Lung (tissue), 12 donors: ENCODE results near the gene CARD14. TPM values are rescaled to one million over a fixed set of nuclear protein-coding genes. Genes with fewer than 3 reads are reported as not detected.
"Not testable (repeated sequence)": the region's sequence is repeated elsewhere in the genome, so short reads cannot be mapped to it uniquely, and the experiment has no call there.

Experiments
- ATAC-seq: fragments of 200-7000 bp; cut with Tn5 transposase; one replicate; pipeline ENCODE4 v1.9.1; 2020; ENCODE audit warnings: moderate number of reproducible peaks; ENCODE audit not compliant: insufficient read depth, low FRiP score
- DNase-seq, 3 donors: peaks; one replicate each; pipeline ENCODE4 v3.0.0-alpha.2; 2013 to 2017
- H3K27ac ChIP-seq, 2 donors: one replicate each; pipeline ENCODE4 v1.5.1; 2013; ENCODE audit warnings: mild to moderate bottlenecking in 2 of 2, moderate library complexity in 2 of 2, control low read depth in 1 of 2, inconsistent platforms in 1 of 2, low read depth in 1 of 2, low read length in 1 of 2
- H3K27me3 ChIP-seq, 3 donors: one replicate each; pipeline ENCODE4 v1.5.1; 2013; ENCODE audit warnings: low read length in 2 of 3; ENCODE audit not compliant: control insufficient read depth in 3 of 3, insufficient read depth in 3 of 3
- H3K36me3 ChIP-seq, 4 donors: one replicate each; pipeline ENCODE4 v1.5.1; 2013; ENCODE audit warnings: low read length in 4 of 4, mild to moderate bottlenecking in 1 of 4, moderate library complexity in 1 of 4; ENCODE audit not compliant: control insufficient read depth in 4 of 4, insufficient read depth in 4 of 4
- H3K4me1 ChIP-seq, 5 donors: one replicate each; pipeline ENCODE4 v1.5.1; 2013; ENCODE audit warnings: low read length in 5 of 5, mild to moderate bottlenecking in 2 of 5, moderate library complexity in 1 of 5; ENCODE audit not compliant: control insufficient read depth in 5 of 5, insufficient read depth in 5 of 5
- H3K4me3 ChIP-seq: one replicate; pipeline ENCODE4 v1.5.1; 2013; ENCODE audit warnings: mild to moderate bottlenecking, control low read depth, moderate library complexity
- H3K9ac ChIP-seq, 2 donors: one replicate each; pipeline ENCODE4 v1.5.1; 2013; ENCODE audit warnings: low read length in 2 of 2, control low read depth in 1 of 2; ENCODE audit not compliant: insufficient read depth in 1 of 2
- H3K9me3 ChIP-seq, 4 donors: one replicate each; pipeline ENCODE4 v1.5.1; 2013; ENCODE audit warnings: low read length in 3 of 4, mild to moderate bottlenecking in 1 of 4, moderate library complexity in 1 of 4; ENCODE audit not compliant: control insufficient read depth in 4 of 4, insufficient read depth in 3 of 4
- CTCF ChIP-seq: IDR thresholded peaks from 2 replicates; pipeline ENCODE4 v1.5.1; 2012; ENCODE audit warnings: mild to moderate bottlenecking; ENCODE audit errors: control extremely low read depth, extremely low read depth
- WGBS, 2 donors: extraction: QIAGEN DNeasy Blood & Tissue Kit; methylation state at CpG; one replicate each; pipeline ENCODE4 v1.1.7; 2013; 5-methylcytosine and 5-hydroxymethylcytosine counted together
- polyA plus RNA-seq, 2 donors: library from polyadenylated mRNA; stranded (reverse); fragments of 200-250 nt; gene quantifications; one replicate each; pipeline ENCODE4 v1.2.1, GENCODE V29; 2013
- total RNA-seq, 2 donors: library from RNA; depleted of rRNA in 1 of 2; stranded (reverse); fragments of >200 nt in 1 of 2; gene quantifications; one replicate each; pipeline ENCODE4 v1.2.1, GENCODE V29; 2014 to 2021
- donor health status: control.
- donor health status: control.
- donor health status: Bipolar disorder and iron deficiency.
- donor health status: healthy.
- donor health status: DM: yes; HTN: yes; CAD: no.

The CARD14 gene
- total and polyA plus RNA-seq, 4 donors = 0.50 to 1.8 (median 1.2) TPM

- no peak for DNase-seq
- Histone ChIP-seq H3K4me1 (peaks cover 0 to 8% (median 2%) of the 10 kb centered on the region in 5 donors), H3K4me3 (no peak overlapping the region), H3K9ac (no peak overlapping the region), H3K27me3 (no peaks in the 10 kb centered on the region), H3K27ac (no peak overlapping the region), H3K9me3 (no peaks in the 10 kb centered on the region), H3K36me3 (no peaks in the 10 kb centered on the region)
- TF ChIP-seq CTCF = no peak
- WGBS, 2 donors = 89 to 90% methylated on average over 7 of the region's 7 CpGs
- ATAC-seq = no peak
These were observed 26.8 kb downstream of the CARD14 start for GRCh38 chr17:80196652-80197051.

DNA sequence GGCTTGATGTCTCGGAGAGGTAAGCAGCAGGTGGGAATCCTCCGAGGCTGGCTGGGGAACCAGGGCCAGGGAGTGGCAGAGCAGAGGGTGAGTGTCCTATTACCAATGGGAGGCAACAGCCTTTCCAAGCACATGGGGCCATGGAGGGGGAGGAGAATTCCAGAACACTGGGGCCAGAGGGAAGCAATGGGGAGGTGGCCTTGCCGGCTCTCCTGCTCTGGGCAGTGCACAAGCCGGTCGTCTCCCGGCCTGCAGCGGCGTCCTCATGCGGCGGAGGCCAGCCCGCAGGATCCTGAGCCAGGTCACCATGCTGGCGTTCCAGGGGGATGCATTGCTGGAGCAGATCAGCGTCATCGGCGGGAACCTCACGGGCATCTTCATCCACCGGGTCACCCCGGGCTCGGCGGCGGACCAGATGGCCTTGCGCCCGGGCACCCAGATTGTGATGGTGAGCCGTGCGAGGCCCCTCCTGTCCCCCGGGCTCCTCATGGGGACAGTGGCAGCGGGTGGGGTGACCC is 28.4 kb downstream of the CARD14 start:
- Histone ChIP-seq H3K4me1 (no peaks in the 10 kb centered on the region), H3K27me3 (no peaks in the 10 kb centered on the region), H3K27ac (no peak overlapping the region), H3K4me3 (no peak overlapping the region), H3K9ac (no peak overlapping the region), H3K36me3 (no peaks in the 10 kb centered on the region), H3K9me3 (no peaks in the 10 kb centered on the region)
- WGBS, 2 donors = 83 to 90% methylated on average over 24 to 27 of the region's 27 CpGs
- ATAC-seq (no peak), DNase-seq (no peak)
- TF ChIP-seq CTCF = no peak

DNA sequence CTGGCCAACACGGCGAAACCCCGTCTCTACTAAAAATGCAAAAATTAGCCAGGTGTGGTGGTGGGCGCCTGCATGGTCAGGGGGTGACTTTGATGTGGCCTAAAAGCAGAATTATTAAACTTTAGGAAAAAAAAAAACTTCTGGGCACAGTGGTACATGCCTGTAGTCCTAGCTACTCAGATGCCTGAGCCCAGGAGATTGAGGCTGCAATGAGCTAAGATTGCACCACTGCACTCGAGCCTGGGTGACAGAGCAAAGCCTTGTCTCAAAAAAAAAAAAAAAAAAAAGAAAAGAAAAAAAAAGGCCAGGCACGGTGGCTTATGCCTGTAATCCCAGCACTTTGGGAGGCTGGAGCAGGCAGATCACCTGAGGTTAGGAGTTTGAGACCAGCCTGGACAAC is 29.5 kb downstream of the CARD14 start:
- ATAC-seq, H3K36me3 ChIP-seq, H3K27me3 ChIP-seq, H3K4me3 ChIP-seq, H3K27ac ChIP-seq, H3K9ac ChIP-seq, H3K9me3 ChIP-seq, DNase-seq, H3K4me1 ChIP-seq: not testable (repeated sequence)
- WGBS, 2 donors = 73 to 85% methylated on average over 5 to 6 of the region's 6 CpGs

DNA sequence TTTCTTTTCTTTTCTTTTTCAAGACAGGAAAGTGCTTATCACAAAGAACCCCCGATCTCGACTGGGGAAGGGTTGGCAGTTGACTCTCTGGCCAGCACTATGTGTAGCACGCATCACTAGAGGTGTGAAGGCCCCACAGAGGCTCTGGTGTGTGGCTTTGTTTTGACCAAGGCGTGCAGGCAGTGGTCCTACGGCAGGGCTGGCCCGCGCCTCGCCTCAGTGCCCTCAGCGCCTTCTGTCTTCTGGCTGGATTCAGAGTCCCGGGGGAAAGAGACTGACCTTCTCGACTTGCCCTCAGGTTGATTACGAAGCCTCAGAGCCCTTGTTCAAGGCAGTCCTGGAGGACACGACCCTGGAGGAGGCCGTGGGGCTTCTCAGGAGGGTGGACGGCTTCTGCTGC is 31.6 kb downstream of the CARD14 start:
- no peaks in the 10 kb centered on the region for H3K27me3 ChIP-seq
- H3K9me3 ChIP-seq = no peaks in the 10 kb centered on the region
- H3K4me1 ChIP-seq = no peaks in the 10 kb centered on the region
- no peak overlapping the region for H3K27ac ChIP-seq
- H3K4me3 ChIP-seq = no peak overlapping the region
- TF ChIP-seq CTCF = no peak
- DNase-seq = no peak
- 88 to 93% methylated on average over 15 of the region's 15 CpGs for WGBS, 2 donors
- H3K9ac ChIP-seq = no peak overlapping the region
- no peaks in the 10 kb centered on the region for H3K36me3 ChIP-seq
- ATAC-seq = no peak
